CD4-positive, alpha-beta T cell treated with Interleukin-6 at 100 ng/mL for 8 hours (primary cell): ENCODE measurements around the gene TBXAS1.

Experiments
- DNase-seq: peaks from one replicate; pipeline ENCODE4 v3.0.0-alpha.2; 2020; ENCODE audit warnings: mixed read lengths, low spot score

TBXAS1 gene

DNA sequence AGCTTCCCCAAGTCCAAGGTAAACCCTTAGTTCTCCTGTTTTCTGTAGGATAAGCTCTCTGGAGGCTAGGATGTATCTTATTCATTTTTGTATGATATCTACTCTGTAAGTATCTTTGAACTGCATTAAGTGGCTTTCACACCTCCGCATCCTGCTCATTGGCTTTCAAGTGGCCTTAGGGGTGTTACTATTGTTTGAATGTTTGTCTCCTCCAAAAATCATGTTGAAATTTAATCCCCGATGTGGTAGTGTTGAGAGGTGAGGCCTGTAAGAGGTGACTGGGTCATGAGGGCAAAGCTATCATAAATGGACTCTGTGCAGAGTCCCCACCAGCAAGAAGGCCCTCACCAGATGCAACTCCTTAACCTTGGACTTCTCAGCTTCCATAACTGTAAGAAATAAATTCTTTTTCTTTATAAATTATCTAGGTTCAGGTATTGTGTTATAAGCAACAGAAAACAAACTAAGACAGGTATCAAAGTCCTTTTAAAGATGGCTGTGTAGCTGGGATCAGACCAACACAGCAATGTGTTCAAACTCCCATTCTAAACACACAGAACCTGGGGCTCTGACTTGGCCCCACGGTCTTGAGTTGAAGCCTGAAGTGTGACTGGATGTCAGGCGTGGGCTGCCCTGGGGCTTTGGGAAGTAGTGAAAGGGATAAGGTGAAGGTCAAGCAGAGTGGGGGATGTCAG is 25.9 kb downstream of the TBXAS1 start:
- DNase-seq = no peak

DNA sequence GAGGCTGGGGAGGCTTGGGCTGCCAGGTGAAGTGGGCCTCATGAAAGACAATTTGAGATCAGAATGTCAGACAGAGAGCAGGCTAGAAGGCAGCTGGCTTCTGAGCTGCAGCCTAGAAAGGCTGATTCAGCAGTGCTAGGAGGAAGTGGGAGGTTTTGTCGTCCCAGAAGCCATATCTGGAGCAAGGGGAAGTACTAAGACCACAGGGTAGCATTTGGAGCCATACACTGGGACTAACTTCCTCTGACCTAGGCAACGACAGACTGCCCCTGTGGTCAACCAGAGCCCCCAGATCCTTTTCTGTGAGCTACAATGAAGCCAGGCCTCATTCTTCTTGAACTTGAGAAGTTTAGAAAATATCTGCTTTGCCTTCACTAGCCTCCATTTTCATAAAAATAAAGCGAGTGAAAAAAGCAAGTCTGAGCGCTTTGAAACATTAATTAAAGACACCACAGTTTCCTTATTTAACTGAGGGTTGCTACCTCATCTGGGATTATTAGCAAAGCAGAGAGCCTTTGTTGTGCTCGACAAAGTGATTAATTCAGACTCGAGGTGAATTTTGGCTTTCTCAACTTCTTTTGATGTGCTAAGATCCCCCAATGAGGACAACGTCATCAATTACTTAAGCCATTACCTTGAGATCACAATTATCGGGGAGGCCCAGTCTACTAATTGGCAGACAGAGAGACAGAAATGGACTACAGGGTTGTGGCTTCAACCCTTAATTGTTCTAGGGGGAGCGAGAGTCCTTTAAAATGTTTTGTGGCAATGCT is 26.6 kb downstream of the TBXAS1 start:
- DNase-seq = peak; percentile 10

DNA sequence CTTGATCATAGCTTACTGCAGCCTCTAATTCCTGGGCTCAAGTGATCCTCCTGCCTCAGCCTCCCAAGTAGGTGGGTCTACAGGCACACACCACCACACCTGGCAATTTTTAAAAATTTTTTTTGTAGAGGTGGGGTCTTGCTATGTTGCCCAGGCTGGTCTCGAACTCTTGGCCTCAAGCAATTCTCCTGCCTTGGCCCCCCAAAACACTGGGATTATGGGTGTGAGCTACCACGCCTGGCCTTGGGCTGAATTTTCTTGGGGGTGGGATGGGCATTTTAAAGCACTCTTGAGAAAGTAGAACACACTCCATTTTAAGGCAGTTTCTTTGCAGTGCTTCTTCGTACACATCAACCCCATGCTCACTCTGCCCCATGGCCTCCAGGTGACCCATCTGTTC is 28.7 kb downstream of the TBXAS1 start:
- DNase-seq = no peak

DNA sequence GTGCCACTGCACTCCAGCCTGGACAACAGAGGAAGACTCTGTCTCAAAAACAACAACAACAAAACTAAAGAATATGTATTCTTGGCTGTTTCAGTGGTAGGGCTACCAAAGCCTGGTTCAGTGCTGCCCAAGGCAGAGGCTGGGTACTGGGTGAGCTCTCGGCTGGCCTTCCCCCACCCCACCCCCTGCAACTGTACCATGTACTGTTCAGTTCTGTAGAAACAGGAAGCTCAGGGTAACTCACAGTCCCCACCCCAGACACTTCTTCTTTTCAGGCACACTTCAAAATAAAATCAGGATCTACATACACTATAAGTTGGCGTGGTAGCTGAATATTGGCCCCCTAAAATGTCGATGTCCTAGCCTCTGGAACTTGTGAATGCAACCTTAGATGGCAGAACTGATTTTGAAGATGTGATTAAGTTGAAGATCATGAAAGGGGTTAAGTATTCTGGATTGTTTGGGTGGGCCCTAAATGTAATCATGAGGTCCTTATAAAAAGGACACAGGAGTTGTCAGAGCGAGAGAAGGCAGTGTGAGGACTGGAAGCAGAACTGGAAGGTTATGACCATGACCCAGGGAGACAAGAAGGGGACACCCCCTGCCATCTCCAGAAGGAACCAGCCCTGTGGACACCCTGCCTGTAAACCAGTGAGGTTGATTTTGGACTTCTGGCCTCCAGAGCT is 31.2 kb downstream of the TBXAS1 start:
- no peak for DNase-seq

DNA sequence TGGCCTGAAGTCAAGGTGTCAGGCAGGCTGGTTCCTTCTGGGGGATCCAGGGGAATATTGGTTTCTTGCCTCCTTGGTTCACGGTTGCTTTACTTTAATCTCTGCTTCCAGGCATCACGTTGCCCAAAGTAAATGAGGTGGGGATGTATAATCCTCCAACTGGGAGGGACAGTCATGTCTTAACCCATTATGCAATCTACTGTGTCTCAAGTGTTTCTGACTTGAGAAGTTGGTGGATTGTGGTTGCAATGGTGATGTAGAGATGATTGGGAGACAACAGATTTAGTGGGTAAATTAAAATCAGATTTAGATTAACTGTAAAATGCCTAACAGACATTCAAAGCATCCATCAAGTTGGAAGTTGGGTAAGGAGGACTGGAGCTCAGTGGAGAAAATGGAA is 32.7 kb downstream of the TBXAS1 start:
- DNase-seq = no peak

DNA sequence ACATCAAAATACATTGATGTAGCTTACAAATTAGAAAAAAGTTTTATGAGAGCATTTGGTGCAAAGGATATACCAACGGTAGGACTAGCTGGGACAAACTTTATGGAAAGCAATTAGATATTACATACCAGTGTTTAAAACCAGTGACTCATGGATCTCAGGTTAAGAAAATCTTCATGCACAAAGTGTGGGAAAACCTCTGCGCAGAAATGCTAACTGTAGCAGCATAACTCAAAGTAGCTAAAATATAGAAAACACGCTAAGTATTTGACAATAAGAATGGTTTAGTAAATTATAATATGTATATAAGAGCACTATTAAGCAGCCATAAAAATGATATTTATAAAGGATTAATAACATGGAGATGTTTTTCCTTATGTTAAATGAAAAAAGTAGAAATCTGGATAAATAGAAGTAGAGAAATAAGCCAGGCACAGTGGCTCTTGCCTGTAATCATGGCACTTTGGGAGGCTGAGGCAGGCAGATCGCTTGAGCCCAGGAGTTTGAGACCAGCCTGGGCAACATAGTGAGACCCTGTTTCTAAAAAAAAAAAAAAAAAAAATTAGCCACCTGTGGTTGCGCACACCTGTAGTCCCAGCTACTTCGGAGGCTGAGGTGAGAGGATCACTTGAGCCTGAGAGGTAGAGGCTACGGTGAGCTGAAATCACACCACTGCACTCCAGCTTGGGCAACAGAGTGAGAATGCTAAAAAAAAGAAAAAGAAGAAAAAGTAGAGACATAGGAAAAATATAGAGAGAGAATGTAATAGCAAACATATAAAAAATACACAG is 37.2 kb downstream of the TBXAS1 start:
- DNase-seq = no peak

DNA sequence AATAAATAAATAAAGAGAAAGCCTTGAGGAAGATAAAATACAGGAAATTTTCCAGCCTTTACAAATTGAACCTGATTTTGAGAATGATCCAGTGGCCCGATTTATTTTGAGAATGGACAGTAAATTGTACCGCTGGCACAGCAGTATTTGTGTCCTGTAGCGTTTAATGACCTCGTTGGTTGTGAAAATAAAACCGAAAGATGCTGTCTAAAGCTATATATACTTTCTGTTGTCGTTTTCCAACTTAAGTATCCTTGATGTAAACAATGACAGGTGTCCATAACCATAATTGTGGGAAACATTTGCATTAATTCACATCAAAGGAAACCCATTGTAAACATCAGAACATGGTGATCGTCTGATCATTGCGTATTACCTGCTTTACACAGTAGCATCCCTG is 38.8 kb downstream of the TBXAS1 start:
- no peak for DNase-seq

DNA sequence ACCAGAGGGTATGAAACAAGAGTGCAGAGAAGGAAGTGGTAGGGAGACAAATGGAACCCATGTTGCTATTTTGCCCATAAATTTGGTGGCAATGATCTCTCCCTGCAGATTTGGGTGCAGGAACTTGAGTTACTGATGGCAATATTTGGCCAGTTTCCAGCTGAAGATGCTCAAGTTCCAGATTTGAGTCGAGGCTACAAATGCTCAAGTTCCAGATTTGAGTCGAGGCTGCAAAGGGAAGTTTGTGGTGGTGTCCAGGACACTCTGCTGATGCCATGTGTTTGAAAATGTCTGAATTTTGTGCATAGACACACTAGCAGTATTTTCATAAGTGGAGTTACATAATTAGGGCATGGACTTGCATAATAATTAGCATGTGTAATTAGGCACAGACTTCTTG is 40.8 kb downstream of the TBXAS1 start:
- DNase-seq = no peak

DNA sequence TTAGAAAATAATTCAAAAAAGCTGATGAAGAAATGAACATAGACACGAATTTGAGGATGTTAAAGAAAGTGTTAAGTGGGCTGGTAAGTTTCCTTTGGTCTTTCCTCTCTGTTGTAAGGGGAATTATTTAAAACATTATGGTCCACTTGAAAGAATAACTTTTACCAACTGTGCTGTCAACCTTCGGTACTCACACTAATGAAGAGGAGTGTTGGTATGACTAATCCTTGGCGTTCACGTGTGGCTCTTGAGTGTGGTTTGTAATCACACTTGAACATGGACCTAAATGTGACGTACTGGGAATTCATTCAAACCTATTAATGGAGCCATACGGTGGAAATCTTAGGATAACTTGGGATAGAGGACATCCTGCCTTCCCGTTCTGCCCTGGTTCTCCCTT is 41.3 kb downstream of the TBXAS1 start:
- no peak for DNase-seq

DNA sequence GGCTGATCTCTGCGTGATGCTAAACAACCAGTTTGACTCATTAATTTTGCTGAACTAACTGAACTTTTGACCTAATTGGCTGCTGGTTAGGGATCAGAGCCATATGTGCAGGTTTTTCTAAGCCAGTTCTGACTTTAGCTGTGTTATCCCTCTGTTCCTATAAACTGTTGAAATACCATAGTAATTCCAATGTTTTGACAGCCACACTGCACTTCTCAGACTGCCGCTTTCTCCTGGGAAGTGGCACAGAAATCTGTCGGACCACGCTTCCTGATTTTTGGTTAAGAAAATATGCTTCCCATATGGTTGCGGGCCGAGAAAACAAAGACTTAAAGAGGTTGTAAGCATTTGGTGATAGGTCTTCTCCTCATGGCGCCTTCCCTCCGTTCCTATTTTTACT is 42.3 kb downstream of the TBXAS1 start:
- no peak for DNase-seq

DNA sequence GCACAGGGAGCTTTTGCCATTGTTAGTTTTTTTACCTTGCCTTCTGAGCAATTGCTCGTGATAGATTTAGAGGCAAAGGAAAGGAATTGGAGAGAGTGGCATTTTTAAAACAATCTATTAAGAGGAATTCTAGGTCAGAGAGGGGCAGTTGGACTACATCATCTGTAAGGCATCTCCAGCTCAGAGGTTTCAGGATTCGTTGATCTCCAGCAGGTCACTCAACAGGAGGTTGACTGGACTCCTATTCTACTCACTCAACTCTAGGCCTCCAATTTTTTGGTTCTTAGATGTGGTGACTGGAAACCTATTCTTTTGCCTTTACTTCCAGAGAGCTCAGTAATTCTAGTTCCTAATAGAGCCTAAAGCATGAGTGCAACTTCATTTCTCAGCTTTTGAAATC is 42.8 kb downstream of the TBXAS1 start:
- DNase-seq = no peak

DNA sequence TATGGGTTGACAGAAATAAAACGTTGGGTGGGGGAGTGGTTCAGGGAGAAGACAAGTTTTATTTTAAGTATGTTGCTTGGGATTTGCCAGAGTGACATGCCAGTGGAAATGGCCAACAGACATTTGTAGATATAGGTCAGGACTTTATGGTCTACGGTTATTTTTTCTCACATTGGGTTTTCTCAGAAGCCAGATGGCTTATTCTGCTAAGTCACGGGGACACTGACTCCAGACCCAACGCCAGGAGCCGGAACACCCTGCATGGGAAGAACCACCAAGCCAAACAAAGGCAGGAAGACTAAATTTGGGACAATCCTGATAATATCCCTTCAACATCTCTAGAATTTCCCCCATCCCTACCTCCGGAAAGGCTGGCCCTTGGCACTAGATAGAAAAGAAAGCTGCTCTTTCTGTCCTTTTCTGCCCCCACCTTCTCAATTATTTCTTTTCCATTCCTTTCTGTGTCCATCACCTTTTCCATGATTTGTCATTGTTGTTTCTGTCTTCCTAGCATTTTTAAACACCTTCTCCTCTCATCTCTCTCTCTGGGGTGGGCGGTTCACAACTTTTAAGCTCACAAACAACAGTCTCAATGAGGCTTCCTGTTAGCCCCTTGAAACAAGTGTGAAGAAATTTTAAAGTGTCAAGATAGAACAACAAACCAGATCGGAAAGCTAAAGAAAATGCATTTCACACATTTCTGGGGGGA is 44.7 kb downstream of the TBXAS1 start:
- no peak for DNase-seq

DNA sequence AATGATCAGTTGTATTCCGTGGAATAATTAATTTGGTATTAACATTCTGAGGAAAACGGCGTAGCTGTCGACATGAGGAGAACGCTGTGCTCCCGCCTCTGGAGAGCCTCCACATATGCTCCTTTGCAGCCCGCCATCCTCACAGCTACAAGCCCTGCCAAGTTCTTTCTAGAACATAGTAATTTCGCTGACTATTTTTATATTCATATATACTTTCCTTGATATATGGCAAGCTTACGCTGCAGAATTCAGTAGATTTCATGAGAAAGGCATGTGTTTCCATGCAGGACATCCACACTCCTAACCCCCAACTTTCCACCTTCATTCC is 45.2 kb downstream of the TBXAS1 start:
- no peak for DNase-seq

DNA sequence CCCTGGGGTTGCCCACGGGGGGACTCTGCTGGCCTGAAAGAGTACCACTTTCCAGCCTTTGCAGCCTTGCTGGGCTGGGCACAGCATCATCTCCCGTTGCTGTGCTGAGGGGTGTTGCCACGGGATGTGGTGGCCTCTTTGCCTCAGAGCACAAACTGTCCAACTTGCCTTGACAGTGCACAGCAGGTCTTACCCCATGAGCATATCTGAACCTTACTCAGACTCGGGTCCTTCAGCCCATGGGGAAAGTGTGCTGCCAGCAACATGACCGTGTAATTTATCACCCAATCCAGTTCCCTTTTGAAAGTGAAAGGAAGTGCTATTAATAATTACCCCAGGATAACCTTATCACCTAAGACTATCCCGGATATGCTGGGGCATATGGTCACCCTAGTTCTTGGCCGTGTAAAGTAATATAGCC is 46.8 kb downstream of the TBXAS1 start:
- no peak for DNase-seq

DNA sequence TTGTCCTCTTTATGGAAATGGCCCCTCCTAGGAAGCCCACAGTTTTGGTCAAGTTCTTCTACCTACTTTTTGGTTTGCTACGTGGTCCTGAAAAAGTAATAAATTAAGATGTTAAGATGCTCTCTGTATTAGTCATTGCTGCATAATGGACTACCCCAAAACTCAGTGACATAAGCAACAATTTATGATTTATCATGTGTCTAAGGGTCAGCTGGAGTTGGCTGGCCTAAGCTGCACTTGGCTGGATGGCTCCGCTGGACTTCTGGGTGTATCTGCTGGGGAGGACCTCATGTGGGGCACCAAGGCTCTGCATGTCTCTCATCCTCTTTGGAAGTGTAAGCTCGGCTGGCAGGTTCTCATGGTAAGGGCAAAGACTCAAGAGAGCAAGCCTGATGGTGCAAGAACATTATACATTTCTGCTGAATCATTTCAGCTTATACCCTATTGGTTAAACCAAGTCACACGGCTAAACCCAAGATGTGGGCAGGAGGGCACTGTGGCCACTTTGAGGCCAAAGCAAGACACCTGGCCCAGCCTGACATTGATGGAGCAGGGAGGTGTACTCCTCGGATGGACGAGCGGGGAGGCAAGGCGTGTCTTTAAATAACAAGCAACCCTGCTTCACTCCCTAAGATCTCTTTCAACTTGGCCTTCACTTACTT is 47.7 kb downstream of the TBXAS1 start:
- no peak for DNase-seq

DNA sequence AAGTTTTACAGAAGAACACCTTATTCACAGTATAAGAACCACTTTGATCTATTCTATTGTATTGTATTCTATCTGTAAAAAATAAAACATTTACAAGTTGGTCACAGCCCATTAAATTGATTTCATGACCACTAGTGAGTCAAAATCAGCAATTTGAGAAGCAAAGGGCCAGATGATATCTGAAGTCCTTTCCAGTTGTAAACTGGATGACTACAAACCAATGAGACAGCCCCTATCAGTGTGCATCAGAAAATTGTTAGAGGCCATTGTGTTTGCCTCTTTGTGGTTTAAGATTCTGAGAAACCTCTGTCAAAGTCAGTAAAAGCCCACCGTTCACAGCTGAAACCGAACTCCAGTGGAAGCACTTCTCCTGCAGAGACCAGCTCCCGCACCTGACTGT is 54.8 kb downstream of the TBXAS1 start:
- no peak for DNase-seq

DNA sequence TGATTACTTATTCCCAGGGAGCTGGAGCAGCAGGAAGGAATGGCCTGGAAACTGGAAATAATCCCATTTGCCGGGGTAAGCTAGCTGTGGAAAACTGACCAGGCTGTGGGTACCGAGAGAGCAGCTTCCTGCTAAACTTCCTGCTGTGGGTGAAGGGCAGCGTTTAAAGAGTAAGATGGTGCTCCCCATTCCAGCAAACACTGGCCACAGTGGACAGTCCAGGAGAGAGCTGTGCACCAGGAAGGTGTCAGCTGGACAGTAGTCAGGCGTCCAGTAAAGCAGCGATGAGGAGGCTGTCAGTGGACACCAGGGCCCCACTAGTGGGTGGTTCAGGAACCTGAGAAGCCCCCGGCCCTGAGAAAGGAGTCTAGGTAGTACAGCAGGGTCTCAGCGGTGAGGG is 55.4 kb downstream of the TBXAS1 start:
- DNase-seq = no peak

DNA sequence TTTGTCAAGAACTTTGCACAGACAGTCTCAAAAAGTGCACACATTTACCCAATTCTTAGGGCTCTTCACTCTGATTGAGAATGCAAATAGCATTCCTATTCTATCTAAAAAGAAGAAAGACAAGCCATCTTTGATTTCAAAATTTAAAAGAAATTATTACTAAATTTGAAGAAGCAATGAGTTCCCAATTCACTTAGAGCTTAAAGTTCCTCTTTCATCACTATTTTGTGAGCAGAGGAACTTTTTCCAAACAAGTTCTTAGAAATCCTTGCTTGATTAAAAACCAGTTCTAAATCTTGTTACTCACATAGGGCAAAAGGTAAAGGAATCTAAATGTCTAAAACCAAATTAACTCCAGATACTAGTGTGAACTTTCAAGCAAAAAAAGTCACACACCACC is 56.4 kb downstream of the TBXAS1 start:
- DNase-seq = no peak

DNA sequence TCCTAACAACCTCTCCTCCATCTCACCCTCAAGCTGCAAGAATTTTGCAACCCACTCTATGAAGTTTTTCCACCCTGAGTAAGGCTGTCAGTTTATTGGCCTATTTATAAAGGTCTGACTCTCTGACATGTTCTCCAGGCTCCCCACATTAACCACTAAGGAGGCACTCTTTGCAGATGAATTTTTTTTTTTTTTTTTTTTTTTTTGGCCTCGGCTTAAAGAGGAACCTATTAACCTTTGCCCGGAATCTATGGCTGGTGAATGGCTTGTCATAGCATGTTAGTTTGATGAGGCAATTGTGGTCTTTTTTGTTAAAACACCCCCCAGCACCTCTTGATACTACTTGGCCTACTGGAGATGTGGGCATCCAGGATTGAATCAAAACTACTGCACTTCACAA is 57.1 kb downstream of the TBXAS1 start:
- no peak for DNase-seq

DNA sequence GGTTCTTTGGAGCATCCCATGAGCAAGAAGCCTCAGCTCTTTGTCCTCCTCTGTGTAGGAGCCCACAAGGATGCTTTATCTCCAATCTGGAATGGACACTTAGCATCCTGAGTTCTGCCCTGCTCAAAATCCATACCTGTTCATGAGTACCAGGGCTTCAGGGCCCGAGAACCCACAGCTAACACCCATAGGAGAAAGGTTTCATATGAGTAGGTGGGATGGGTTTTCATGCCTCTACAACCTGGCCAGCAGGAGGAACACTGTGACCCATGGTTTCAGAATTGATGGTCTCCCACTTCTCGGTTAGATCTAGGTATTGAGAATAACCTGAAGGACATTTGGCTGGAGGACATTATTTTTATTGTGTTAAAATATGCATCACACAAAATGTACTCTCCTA is 57.8 kb downstream of the TBXAS1 start:
- DNase-seq = no peak

DNA sequence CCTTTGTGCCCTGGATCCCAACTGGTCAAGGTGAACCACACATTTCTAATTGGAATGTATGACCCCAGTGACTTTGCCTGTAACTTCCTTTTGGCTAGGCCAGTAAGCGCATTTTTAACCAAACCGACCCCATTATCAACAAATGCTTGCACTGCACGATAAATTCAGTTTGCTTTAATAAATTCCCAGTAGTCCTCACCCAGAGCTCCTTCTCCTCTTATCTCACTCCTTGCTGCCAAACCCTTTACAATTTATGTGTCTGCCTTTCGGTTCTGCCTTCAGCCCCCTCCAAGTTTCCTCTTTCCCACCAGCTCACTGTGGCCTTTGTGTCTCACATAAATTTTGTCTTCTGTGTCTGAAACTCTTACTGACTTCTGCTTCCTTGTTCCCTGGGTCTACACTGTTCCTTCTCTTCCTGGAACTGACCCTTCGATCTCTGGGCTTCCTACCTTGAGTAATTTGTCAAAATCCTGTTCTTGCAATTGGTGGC is 59.0 kb downstream of the TBXAS1 start:
- no peak for DNase-seq
